BE2C (cell line): ENCODE results near the gene CASZ1.

ENCODE experiments used
- DNase-seq: peaks from one replicate; pipeline ENCODE4 v3.0.0-alpha.2; 2020
- H3K27me3 ChIP-seq: fragments of 250-450 bp; sonication (Bioruptor Pico); 2 replicates; pipeline ENCODE4 v1.5.1; 2020; ENCODE audit warnings: mild to moderate bottlenecking
- H3K36me3 ChIP-seq: fragments of 250-450 bp; sonication (Bioruptor Pico); 2 replicates; pipeline ENCODE4 v1.5.1; 2020; ENCODE audit warnings: mild to moderate bottlenecking
- H3K4me1 ChIP-seq: fragments of 250-450 bp; sonication (Bioruptor Pico); 2 replicates; pipeline ENCODE4 v1.5.1; 2020
- H3K4me3 ChIP-seq: 2 replicates; pipeline ENCODE4 v1.5.1; 2011; ENCODE audit warnings: low read depth, low read length
- H3K9me3 ChIP-seq: fragments of 250-450 bp; sonication (Bioruptor Pico); 2 replicates; pipeline ENCODE4 v1.5.1; 2020
- CTCF ChIP-seq: IDR thresholded peaks from 2 replicates; pipeline ENCODE4 v1.5.1; 2012; ENCODE audit warnings: mild to moderate bottlenecking, low read depth, low read length

The CASZ1 gene

GRCh38 chr1:10604966-10605365, 191.5 kb downstream of the CASZ1 start:
- no peaks in the 10 kb centered on the region for H3K36me3 ChIP-seq
- no peaks in the 10 kb centered on the region for H3K27me3 ChIP-seq
- DNase-seq, result no peak
- H3K4me3 ChIP-seq, result no peak overlapping the region
- no peak for TF ChIP-seq CTCF
- no peaks in the 10 kb centered on the region for H3K4me1 ChIP-seq
- H3K9me3 ChIP-seq, result no peaks in the 10 kb centered on the region

GRCh38 chr1:10602936-10603335, 193.5 kb downstream of the CASZ1 start:
- Histone ChIP-seq H3K27me3 (no peaks in the 10 kb centered on the region), H3K36me3 (no peaks in the 10 kb centered on the region), H3K4me1 (no peaks in the 10 kb centered on the region), H3K4me3 (no peak overlapping the region), H3K9me3 (no peaks in the 10 kb centered on the region)
- no peak for DNase-seq
- no peak for TF ChIP-seq CTCF

GRCh38 chr1:10601342-10602070, 194.9 kb downstream of the CASZ1 start:
- no peaks in the 10 kb centered on the region for H3K4me1 ChIP-seq
- H3K36me3 ChIP-seq, result no peaks in the 10 kb centered on the region
- no peaks in the 10 kb centered on the region for H3K27me3 ChIP-seq
- DNase-seq, result no peak
- no peaks in the 10 kb centered on the region for H3K9me3 ChIP-seq
- TF ChIP-seq CTCF, result no peak
- H3K4me3 ChIP-seq, result no peak overlapping the region

- TF ChIP-seq CTCF, result no peak
- no peaks in the 10 kb centered on the region for H3K27me3 ChIP-seq
- no peaks in the 10 kb centered on the region for H3K4me1 ChIP-seq
- no peaks in the 10 kb centered on the region for H3K36me3 ChIP-seq
- H3K9me3 ChIP-seq, result no peaks in the 10 kb centered on the region
- no peak for DNase-seq
- no peak overlapping the region for H3K4me3 ChIP-seq
These were observed 197.1 kb downstream of the CASZ1 start for GRCh38 chr1:10599194-10599861.

- DNase-seq, result peak; percentile 22
- Histone ChIP-seq H3K4me3 (no peak overlapping the region), H3K9me3 (no peaks in the 10 kb centered on the region), H3K36me3 (no peaks in the 10 kb centered on the region), H3K4me1 (no peaks in the 10 kb centered on the region), H3K27me3 (no peaks in the 10 kb centered on the region)
- 0 out of 2 replicates have a peak, but pooled peaks have one; percentile 16 for TF ChIP-seq CTCF
These were observed 198.1 kb downstream of the CASZ1 start for GRCh38 chr1:10598389-10598702.

GRCh38 chr1:10597492-10598388, 198.7 kb downstream of the CASZ1 start:
- Histone ChIP-seq H3K4me1 (no peaks in the 10 kb centered on the region), H3K9me3 (no peaks in the 10 kb centered on the region), H3K4me3 (no peak overlapping the region), H3K36me3 (no peaks in the 10 kb centered on the region), H3K27me3 (no peaks in the 10 kb centered on the region)
- no peak for DNase-seq
- TF ChIP-seq CTCF, result no peak
